GM23248 (cell line): ENCODE measurements around the gene GOLGA8A.

ENCODE experiments used
- EZH2 ChIP-seq: fragments of 200-600 bp; sonication (generic); IDR thresholded peaks from 2 replicates; pipeline ENCODE4 v1.6.1; 2018; ENCODE audit warnings: antibody characterized with exemption, mild to moderate bottlenecking; ENCODE audit not compliant: insufficient read depth, poor library complexity, severe bottlenecking
- EZH2phosphoT487 ChIP-seq: fragments of 200-600 bp; sonication (generic); IDR thresholded peaks from 2 replicates; pipeline ENCODE4 v1.6.1; 2018; ENCODE audit warnings: antibody characterized with exemption, moderate library complexity, mild to moderate bottlenecking, low read depth; ENCODE audit not compliant: insufficient read depth

DNA sequence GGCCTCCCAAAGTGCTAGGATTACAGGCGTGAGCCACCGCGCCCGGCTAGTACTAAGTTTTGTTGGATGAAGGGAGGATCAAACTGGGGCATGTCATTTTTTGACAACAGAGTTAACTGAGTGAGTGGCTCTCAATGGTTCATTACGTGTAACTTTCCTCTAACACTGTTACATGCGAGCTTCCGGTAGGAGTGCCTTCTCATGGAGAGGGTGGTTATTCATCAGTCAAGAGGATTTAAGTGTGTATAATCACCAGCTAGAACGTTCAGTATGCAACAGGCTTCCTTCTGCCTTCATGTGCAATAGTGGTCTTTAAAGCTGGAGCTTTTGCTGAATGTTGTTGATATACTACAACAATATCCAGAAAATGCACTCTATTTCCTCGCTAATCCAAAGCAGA, 19.1 kb upstream of the GOLGA8A start:
- TF ChIP-seq EZH2 (no peak), EZH2phosphoT487 (no peak)
